Measurements from ENCODE around the gene CFAP20DC. TPM values are rescaled to one million over a fixed set of nuclear protein-coding genes. Genes with fewer than 3 reads are reported as not detected.
"Not testable (repeated sequence)": the region's sequence is repeated elsewhere in the genome, so short reads cannot be mapped to it uniquely, and the experiment has no call there.

Gene CFAP20DC
- total RNA-seq, 1 donor from 2014 or later = 4.2 TPM

- TF ChIP-seq CTCF (IDR thresholded peaks at IDR 0.05; ENCODE audit: unreplicated experiment) = no peak
- Mint-ChIP-seq H3K4me1 (ENCODE audit: unreplicated experiment) (no peaks in the 10 kb centered on the region), H3K9me3 (ENCODE audit: unreplicated experiment) (no peaks in the 10 kb centered on the region), H3K27ac (ENCODE audit: unreplicated experiment) (no peak overlapping the region), H3K4me3 (ENCODE audit: unreplicated experiment) (no peak overlapping the region), H3K36me3 (ENCODE audit: low read depth, unreplicated experiment) (no peaks in the 10 kb centered on the region), H3K27me3 (ENCODE audit: unreplicated experiment) (no peaks in the 10 kb centered on the region)
- DNase-seq (ENCODE audit: low spot score) = no peak
Measured at GRCh38 chr3:59064276-59064675, 14.5 kb upstream of the CFAP20DC start.

- no peak for TF ChIP-seq CTCF (IDR thresholded peaks at IDR 0.05; ENCODE audit: unreplicated experiment)
- no peak for DNase-seq (ENCODE audit: low spot score)
- H3K36me3 Mint-ChIP-seq (ENCODE audit: low read depth, unreplicated experiment) = no peaks in the 10 kb centered on the region
- H3K4me3 Mint-ChIP-seq (ENCODE audit: unreplicated experiment) = no peak overlapping the region
- H3K9me3 Mint-ChIP-seq (ENCODE audit: unreplicated experiment) = no peaks in the 10 kb centered on the region
- H3K27ac Mint-ChIP-seq (ENCODE audit: unreplicated experiment) = no peak overlapping the region
- H3K4me1 Mint-ChIP-seq (ENCODE audit: unreplicated experiment) = no peaks in the 10 kb centered on the region
- no peaks in the 10 kb centered on the region for H3K27me3 Mint-ChIP-seq (ENCODE audit: unreplicated experiment)
Measured at GRCh38 chr3:59056706-59057105, 6.9 kb upstream of the CFAP20DC start.

- DNase-seq (ENCODE audit: low spot score) = no peak
- TF ChIP-seq CTCF (IDR thresholded peaks at IDR 0.05; ENCODE audit: unreplicated experiment) = peak; percentile 71
- peaks cover 3% of the 10 kb centered on the region for H3K4me1 Mint-ChIP-seq (ENCODE audit: unreplicated experiment)
- H3K9me3 Mint-ChIP-seq (ENCODE audit: unreplicated experiment) = no peaks in the 10 kb centered on the region
- no peak overlapping the region for H3K27ac Mint-ChIP-seq (ENCODE audit: unreplicated experiment)
- H3K36me3 Mint-ChIP-seq (ENCODE audit: low read depth, unreplicated experiment) = no peaks in the 10 kb centered on the region
- peaks cover 1% of the 10 kb centered on the region for H3K27me3 Mint-ChIP-seq (ENCODE audit: unreplicated experiment)
- H3K4me3 Mint-ChIP-seq (ENCODE audit: unreplicated experiment) = no peak overlapping the region
Measured at GRCh38 chr3:59052803-59053411, 3.1 kb upstream of the CFAP20DC start.

- H3K4me1 Mint-ChIP-seq (ENCODE audit: unreplicated experiment); H3K4me3 Mint-ChIP-seq (ENCODE audit: unreplicated experiment); DNase-seq (ENCODE audit: low spot score); H3K27ac Mint-ChIP-seq (ENCODE audit: unreplicated experiment); H3K9me3 Mint-ChIP-seq (ENCODE audit: unreplicated experiment); H3K27me3 Mint-ChIP-seq (ENCODE audit: unreplicated experiment); H3K36me3 Mint-ChIP-seq (ENCODE audit: low read depth, unreplicated experiment): not testable (repeated sequence)
Measured at GRCh38 chr3:59050811-59051414, 1.1 kb upstream of the CFAP20DC start.

GRCh38 chr3:59046839-59047238, 3.0 kb downstream of the CFAP20DC start:
- Mint-ChIP-seq H3K9me3 (ENCODE audit: unreplicated experiment) (no peaks in the 10 kb centered on the region), H3K4me1 (ENCODE audit: unreplicated experiment) (peaks cover 3% of the 10 kb centered on the region), H3K36me3 (ENCODE audit: low read depth, unreplicated experiment) (no peaks in the 10 kb centered on the region), H3K27ac (ENCODE audit: unreplicated experiment) (no peak overlapping the region), H3K4me3 (ENCODE audit: unreplicated experiment) (no peak overlapping the region), H3K27me3 (ENCODE audit: unreplicated experiment) (peaks cover 1% of the 10 kb centered on the region)
- DNase-seq (ENCODE audit: low spot score) = no peak
- TF ChIP-seq CTCF (IDR thresholded peaks at IDR 0.05; ENCODE audit: unreplicated experiment) = no peak
